Measurements from ENCODE around the gene SGCD. TPM values are rescaled to one million over a fixed set of nuclear protein-coding genes. Genes with fewer than 3 reads are reported as not detected.

The SGCD gene
- total and polyA plus RNA-seq, 2 of the 4 experiments (the other 2 are of a cell fraction): 5.8 to 10.6 TPM

- no peak overlapping the region for H4K91ac ChIP-seq (ENCODE audit: insufficient read depth, low read depth, low read length)
- WGBS, 2 experiments (ENCODE audit: extremely low coverage in 2 of 2, insufficient read length in 1 of 2): no CpG with 5 or more reads among the region's 1 CpG
- H3K14ac ChIP-seq (replicated peaks; ENCODE audit: low read depth, low read length): no peak overlapping the region
- H3K4me2 ChIP-seq (ENCODE audit: low read depth, low read length): no peak overlapping the region
- H3K18ac ChIP-seq (ENCODE audit: low read depth, low read length): no peak overlapping the region
- no peak overlapping the region for H2BK15ac ChIP-seq (ENCODE audit: low read depth, low read length)
- CTCF ChIA-PET: no interaction called here
- POLR2A ChIA-PET (ENCODE audit: unreplicated experiment): no interaction called here
- no peak overlapping the region for H3K4ac ChIP-seq (ENCODE audit: low read depth, low read length)
- DNase-seq: no peak
- H3K4me3 ChIP-seq (ENCODE audit: insufficient read depth, low read depth, low read length): no peak overlapping the region
- in situ Hi-C loops (cut with MboI; ENCODE audit: low sequenced_read_pairs) (no loop called here), dilution Hi-C loops (cut with HindIII; ENCODE audit: low sequenced_read_pairs, unreplicated experiment) (no loop called here), intact Hi-C loops (cut with micrococcal nuclease) (no loop called here)
- no peak overlapping the region for H3K56ac ChIP-seq (ENCODE audit: extremely low read depth, insufficient read depth, low read length)
- no peak overlapping the region for H3K23ac ChIP-seq (ENCODE audit: low read depth, low read length)
- H3K4me1 ChIP-seq (ENCODE audit: control insufficient read depth, insufficient read depth, low read length): no peaks in the 10 kb centered on the region
- H2AK9ac ChIP-seq (replicated peaks; ENCODE audit: low read depth, low read length, poor library complexity): no peak overlapping the region
- TF ChIP-seq MXI1 (IDR thresholded peaks at IDR 0.05; ENCODE audit: borderline replicate concordance, low read depth, low read length) (no peak), POLR2A (IDR thresholded peaks at IDR 0.05; ENCODE audit: low read depth, low read length) (no peak), CTCF (conservative IDR thresholded peaks at IDR 0.05; ENCODE audit: low read depth, low read length) (no peak)
- H3K36me3 ChIP-seq (ENCODE audit: control insufficient read depth, insufficient read depth, low read length): no peaks in the 10 kb centered on the region
- BruUV-seq (replicated peaks): no TSS peak
- no peak overlapping the region for H3K27ac ChIP-seq (ENCODE audit: insufficient read depth, low read length)
- H3K9ac ChIP-seq (ENCODE audit: low read depth, low read length): no peak overlapping the region
- no peak overlapping the region for H4K8ac ChIP-seq (ENCODE audit: low read depth in 2 of 2, low read length in 2 of 2)
- no peak overlapping the region for H2BK120ac ChIP-seq (ENCODE audit: low read depth, low read length)
- no peaks in the 10 kb centered on the region for H3K79me1 ChIP-seq (ENCODE audit: low read depth in 1 of 2, low read length in 2 of 2)
- no peak overlapping the region for H4K5ac ChIP-seq (ENCODE audit: low read depth, low read length)
- no peak overlapping the region for H2AFZ ChIP-seq (replicated peaks; ENCODE audit: low read length, poor library complexity)
- no peak overlapping the region for H2AK5ac ChIP-seq (ENCODE audit: low read depth, low read length)
- no peaks in the 10 kb centered on the region for H4K20me1 ChIP-seq (ENCODE audit: insufficient read depth, low read length)
- H3K27me3 ChIP-seq (ENCODE audit: control insufficient read depth, insufficient read depth, low read length): no peaks in the 10 kb centered on the region
- H2BK5ac ChIP-seq (ENCODE audit: low read depth, low read length, poor library complexity, severe bottlenecking): no peak overlapping the region
- H3K9me3 ChIP-seq (ENCODE audit: control insufficient read depth, insufficient read depth, low read length): no peaks in the 10 kb centered on the region
- H3K9me1 ChIP-seq (ENCODE audit: insufficient read depth, low read length): no peaks in the 10 kb centered on the region; the same call in 1 of the 2 replicates
- no peak for ATAC-seq (ENCODE audit: low read depth)
- H2BK20ac ChIP-seq (ENCODE audit: low read depth, low read length): no peak overlapping the region
Measured at GRCh38 chr5:156677963-156678362, 351.0 kb downstream of the SGCD start.

All from IMR-90 (cell line).